ENCODE measurements around the gene KIFC1. TPM values are rescaled to one million over a fixed set of nuclear protein-coding genes. Genes with fewer than 3 reads are reported as not detected.

Gene KIFC1
- total RNA-seq, 1 experiment from 2014 or later, result 65.3 TPM

DNA sequence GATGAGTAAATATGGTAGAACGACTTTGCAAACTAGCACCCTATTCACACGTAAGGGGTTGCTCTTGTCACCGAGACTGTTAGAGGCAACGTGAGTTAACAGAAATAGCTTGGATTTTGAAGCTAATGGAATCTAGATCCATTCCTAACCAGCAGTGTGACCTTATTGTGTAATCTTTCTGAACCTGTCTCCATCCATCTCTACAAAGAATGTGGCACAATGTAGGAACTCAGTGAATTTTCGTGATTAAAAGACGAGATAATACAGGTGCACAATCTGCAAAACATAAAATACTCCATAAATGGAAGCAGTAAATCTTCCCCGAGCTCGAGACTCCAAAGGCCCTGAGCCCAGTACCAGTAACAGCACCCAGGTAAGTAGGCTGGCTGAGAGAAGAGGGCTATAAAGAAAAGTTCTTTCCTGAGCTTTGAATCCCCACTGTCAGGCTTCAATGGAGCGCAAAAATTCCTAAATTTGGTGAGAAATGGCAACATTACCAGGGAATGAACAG, 801 bp upstream of the KIFC1 start:
- H3K4me1 ChIP-seq, result peaks cover 12% of the 10 kb centered on the region
- no peaks in the 10 kb centered on the region for H3K9me3 ChIP-seq
- no peaks in the 10 kb centered on the region for H3K27me3 Mint-ChIP-seq (ENCODE audit: insufficient read depth, unreplicated experiment)
- no peaks in the 10 kb centered on the region for H3K9me3 Mint-ChIP-seq (ENCODE audit: unreplicated experiment)
- TSS peak; percentile 78 for BruUV-seq (replicated peaks)
- peaks cover 29% of the 10 kb centered on the region for H3K4me1 Mint-ChIP-seq (ENCODE audit: low read depth, unreplicated experiment)
- ChIA-PET POLR2A (interaction anchor here (0.5 to 0.8 kb wide), 2 partner anchors 35 to 145 kb away, joined by 3 to 4 read pairs; no protein-coding TSS in a partner anchor), CTCF (interaction anchor here (0.6 to 1.4 kb wide), 5 partner anchors 19 to 73 kb away, joined by 3 to 9 read pairs (median 6); partner anchors contain the start of genes PHF1 and ZBTB22)
- intact Hi-C loops (cut with micrococcal nuclease; ENCODE audit: unreplicated experiment), result loop anchor here (1.0 to 5.0 kb wide), 5 partner anchors 19 to 1449 kb away; partner anchors contain the start of genes CUTA, RXRB and SLC39A7
- no peaks in the 10 kb centered on the region for H3K27me3 ChIP-seq (replicated peaks; ENCODE audit: control insufficient read depth, insufficient read depth, low read length)
- peak overlapping the region; percentile 81 for H3K27ac Mint-ChIP-seq (ENCODE audit: unreplicated experiment)
- H3K36me3 ChIP-seq (ENCODE audit: control insufficient read depth, insufficient read depth, low read length), result no peaks in the 10 kb centered on the region
- no peak for TF ChIP-seq CTCF (IDR thresholded peaks at IDR 0.05; ENCODE audit: insufficient read depth in 1 of 2, low read depth in 1 of 2, low read length in 1 of 2, severe bottlenecking in 1 of 2, unreplicated experiment in 1 of 2)
- DNase-seq, result no peak
- peaks cover 30% of the 10 kb centered on the region for H3K36me3 Mint-ChIP-seq (ENCODE audit: insufficient read depth, unreplicated experiment)
- peak overlapping the region; percentile 23 for H3K4me3 ChIP-seq (ENCODE audit: low read depth, low read length)
- H3K4me3 Mint-ChIP-seq (ENCODE audit: unreplicated experiment), result peak overlapping the region; percentile 85

GRCh38 chr6:33391922-33392594, 435 bp downstream of the KIFC1 start:
- H3K4me3 ChIP-seq (ENCODE audit: low read depth, low read length), result peak overlapping the region; percentile 91
- intact Hi-C loops (cut with micrococcal nuclease; ENCODE audit: unreplicated experiment), result loop anchor here (1.0 to 5.0 kb wide), 5 partner anchors 18 to 1450 kb away; partner anchors contain the start of genes CUTA, RXRB and SLC39A7
- peaks cover 29% of the 10 kb centered on the region for H3K4me1 Mint-ChIP-seq (ENCODE audit: low read depth, unreplicated experiment)
- H3K4me1 ChIP-seq, result peaks cover 12% of the 10 kb centered on the region
- H3K36me3 Mint-ChIP-seq (ENCODE audit: insufficient read depth, unreplicated experiment), result peaks cover 39% of the 10 kb centered on the region
- H3K4me3 Mint-ChIP-seq (ENCODE audit: unreplicated experiment), result peak overlapping the region; percentile 85
- H3K27ac Mint-ChIP-seq (ENCODE audit: unreplicated experiment), result peak overlapping the region; percentile 81
- no peaks in the 10 kb centered on the region for H3K27me3 ChIP-seq (replicated peaks; ENCODE audit: control insufficient read depth, insufficient read depth, low read length)
- H3K27me3 Mint-ChIP-seq (ENCODE audit: insufficient read depth, unreplicated experiment), result no peaks in the 10 kb centered on the region
- CTCF ChIA-PET, result no interaction called here
- no TSS peak for BruUV-seq (replicated peaks)
- no peaks in the 10 kb centered on the region for H3K36me3 ChIP-seq (ENCODE audit: control insufficient read depth, insufficient read depth, low read length)
- no peaks in the 10 kb centered on the region for H3K9me3 Mint-ChIP-seq (ENCODE audit: unreplicated experiment)
- POLR2A ChIA-PET, result interaction anchor here (0.6 to 1.2 kb wide), 3 partner anchors 74 to 1565 kb away, joined by 3 to 5 read pairs (median 3); partner anchors contain the start of genes HSPA1B and ZBTB22
- no peak for DNase-seq
- H3K9me3 ChIP-seq, result no peaks in the 10 kb centered on the region
- no peak for TF ChIP-seq CTCF (IDR thresholded peaks at IDR 0.05; ENCODE audit: insufficient read depth in 1 of 2, low read depth in 1 of 2, low read length in 1 of 2, severe bottlenecking in 1 of 2, unreplicated experiment in 1 of 2)

DNA sequence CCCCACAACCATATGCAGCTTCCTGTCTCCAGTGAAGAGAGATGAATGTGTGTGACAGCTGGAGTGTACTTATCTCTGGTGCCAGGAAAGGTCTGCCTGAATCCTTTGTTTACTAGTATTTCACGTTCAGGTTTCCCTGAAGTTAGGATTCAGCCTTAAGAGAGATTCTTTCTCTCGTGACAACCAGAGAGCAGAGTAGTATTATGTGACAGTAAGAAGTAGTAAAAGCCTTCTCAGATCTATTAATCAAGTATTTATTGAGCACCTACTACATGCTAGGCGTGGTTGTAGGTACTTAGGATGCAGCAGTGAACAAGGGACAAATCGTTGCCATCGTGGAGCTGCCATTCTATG, 949 bp downstream of the KIFC1 start:
- Histone ChIP-seq H3K4me3 (ENCODE audit: low read depth, low read length) (peak overlapping the region; percentile 91), H3K9me3 (no peaks in the 10 kb centered on the region), H3K27me3 (replicated peaks; ENCODE audit: control insufficient read depth, insufficient read depth, low read length) (no peaks in the 10 kb centered on the region), H3K36me3 (ENCODE audit: control insufficient read depth, insufficient read depth, low read length) (no peaks in the 10 kb centered on the region), H3K4me1 (peaks cover 12% of the 10 kb centered on the region)
- TSS peak; percentile 64 for BruUV-seq (replicated peaks)
- Mint-ChIP-seq H3K9me3 (ENCODE audit: unreplicated experiment) (no peaks in the 10 kb centered on the region), H3K4me1 (ENCODE audit: low read depth, unreplicated experiment) (peaks cover 29% of the 10 kb centered on the region), H3K27me3 (ENCODE audit: insufficient read depth, unreplicated experiment) (no peaks in the 10 kb centered on the region), H3K27ac (ENCODE audit: unreplicated experiment) (peak overlapping the region; percentile 81), H3K36me3 (ENCODE audit: insufficient read depth, unreplicated experiment) (peaks cover 44% of the 10 kb centered on the region), H3K4me3 (ENCODE audit: unreplicated experiment) (peak overlapping the region; percentile 85)
- ChIA-PET POLR2A (interaction anchor here (0.6 to 1.2 kb wide), 3 partner anchors 75 to 1565 kb away, joined by 3 to 5 read pairs (median 3); partner anchors contain the start of genes HSPA1B and ZBTB22), CTCF (no interaction called here)
- intact Hi-C loops (cut with micrococcal nuclease; ENCODE audit: unreplicated experiment), result loop anchor here (5.0 kb wide), 1 partner anchor 1450 kb away; no protein-coding TSS in a partner anchor
- no peak for TF ChIP-seq CTCF (IDR thresholded peaks at IDR 0.05; ENCODE audit: insufficient read depth in 1 of 2, low read depth in 1 of 2, low read length in 1 of 2, severe bottlenecking in 1 of 2, unreplicated experiment in 1 of 2)
- DNase-seq, result no peak
